ENCODE data around the gene STXBP1.

Gene STXBP1

GRCh38 chr9:127644146-127644827 lies 32.2 kb downstream of the STXBP1 start:
- H3K4me3 ChIP-seq (ENCODE audit: low read length), result no peak overlapping the region
- no peak for TF ChIP-seq ZNF274 (IDR thresholded peaks at IDR 0.05; ENCODE audit: low read depth, low read length)

DNA sequence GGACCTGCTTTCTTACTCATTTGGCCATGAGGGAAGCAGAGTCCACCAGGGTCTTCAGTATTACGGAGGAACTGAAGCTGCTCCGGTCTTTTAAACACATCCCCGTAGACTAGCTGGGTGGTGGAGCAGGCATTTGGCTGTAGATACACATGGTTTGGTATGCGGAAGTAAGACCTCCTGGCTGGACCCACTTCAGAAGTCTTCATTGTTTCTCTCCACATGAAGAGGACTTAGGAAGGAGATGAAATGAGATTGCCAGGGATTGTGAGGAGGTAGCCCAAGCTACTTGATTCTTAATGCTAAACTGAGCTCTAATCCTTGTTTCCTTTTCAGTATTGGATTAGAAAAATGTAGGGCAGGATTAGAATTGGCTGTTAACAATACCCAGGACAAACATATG lies 32.9 kb downstream of the STXBP1 start:
- H3K4me3 ChIP-seq (ENCODE audit: low read length), result no peak overlapping the region
- TF ChIP-seq ZNF274 (IDR thresholded peaks at IDR 0.05; ENCODE audit: low read depth, low read length), result no peak

DNA sequence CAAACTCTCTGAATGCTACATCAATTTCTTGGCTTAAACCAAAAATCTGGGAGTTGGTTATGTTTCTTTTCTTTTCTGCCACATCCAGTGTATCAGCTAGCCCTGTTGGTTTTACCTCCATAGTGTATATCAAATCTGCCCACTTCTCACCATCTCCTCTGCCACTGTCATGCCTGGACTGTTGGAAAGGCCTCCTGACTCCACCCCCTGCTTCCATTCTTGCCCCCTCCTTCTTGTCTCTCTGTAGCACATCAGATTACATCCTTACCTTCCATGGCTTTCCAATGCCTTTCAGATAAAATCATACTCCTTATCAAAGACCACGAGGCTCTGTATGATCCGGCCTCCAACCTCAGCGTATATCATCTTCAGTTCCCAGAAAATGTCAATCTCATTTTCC lies 35.4 kb downstream of the STXBP1 start:
- TF ChIP-seq ZNF274 (IDR thresholded peaks at IDR 0.05; ENCODE audit: low read depth, low read length), result no peak
- no peak overlapping the region for H3K4me3 ChIP-seq (ENCODE audit: low read length)

DNA sequence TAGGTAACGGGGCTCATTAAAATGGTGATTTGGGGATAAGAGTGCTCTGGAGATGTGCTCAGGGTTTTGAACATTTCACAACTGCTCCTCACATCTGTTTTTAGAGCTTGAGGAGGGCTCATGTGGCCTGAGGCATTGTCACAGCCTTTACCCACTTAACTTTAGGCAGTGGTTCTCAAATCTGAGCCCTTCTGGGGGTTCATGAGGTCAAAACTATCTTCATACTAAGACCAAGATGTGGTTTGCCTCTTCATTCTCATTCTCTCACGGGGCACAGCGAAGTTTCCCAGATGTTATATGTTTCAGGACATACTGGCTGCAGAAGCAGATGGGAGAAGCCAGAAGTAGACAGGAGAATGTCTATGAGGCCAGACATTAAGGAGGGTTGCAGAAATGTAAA lies 38.4 kb downstream of the STXBP1 start:
- no peak overlapping the region for H3K4me3 ChIP-seq (ENCODE audit: low read length)
- TF ChIP-seq ZNF274 (IDR thresholded peaks at IDR 0.05; ENCODE audit: low read depth, low read length), result no peak

DNA sequence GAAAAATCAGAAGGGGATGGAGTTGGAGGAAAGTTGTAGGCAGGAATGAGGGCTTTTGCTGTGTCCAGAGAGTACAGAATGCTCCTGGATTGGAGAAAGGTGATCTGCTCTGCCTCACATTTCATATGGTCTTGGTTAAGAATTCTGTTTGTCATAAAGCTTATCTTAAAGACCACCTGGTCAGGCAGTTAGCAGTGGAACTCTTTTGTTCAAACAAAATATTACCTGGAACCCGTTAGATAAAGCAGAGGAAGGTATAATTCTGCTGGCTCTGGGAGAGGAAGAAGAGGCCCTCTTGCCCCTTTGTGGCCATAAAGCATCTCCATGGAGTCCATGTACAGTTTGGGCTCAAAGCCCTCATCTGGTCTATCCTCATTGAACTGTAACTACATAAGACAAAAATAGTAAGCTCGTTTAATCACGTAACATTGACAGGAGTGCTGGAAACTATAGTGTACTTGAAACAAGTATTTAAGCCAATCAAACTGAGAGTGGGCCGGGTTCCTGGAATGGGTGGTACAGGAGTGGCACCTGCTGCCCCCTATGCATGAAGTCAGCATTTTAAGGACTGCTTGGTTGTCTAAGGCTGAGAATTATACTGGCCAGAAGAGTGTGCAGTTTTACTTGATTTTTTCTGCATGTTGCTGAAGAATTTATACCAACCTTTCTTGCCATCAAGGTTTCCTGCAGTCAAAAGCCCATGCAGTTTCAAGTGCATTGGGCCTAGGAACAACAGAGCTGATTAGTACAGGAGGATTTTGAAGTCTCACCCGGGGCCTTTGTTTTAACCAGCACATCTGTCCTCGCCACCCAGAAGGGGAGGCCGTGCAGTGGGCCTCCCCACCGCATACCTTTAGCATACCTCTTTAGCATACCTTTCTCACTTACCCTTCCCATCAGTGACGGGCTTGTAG lies 39.9 kb downstream of the STXBP1 start:
- TF ChIP-seq ZNF274 (IDR thresholded peaks at IDR 0.05; ENCODE audit: low read depth, low read length), result no peak
- no peak overlapping the region for H3K4me3 ChIP-seq (ENCODE audit: low read length)

DNA sequence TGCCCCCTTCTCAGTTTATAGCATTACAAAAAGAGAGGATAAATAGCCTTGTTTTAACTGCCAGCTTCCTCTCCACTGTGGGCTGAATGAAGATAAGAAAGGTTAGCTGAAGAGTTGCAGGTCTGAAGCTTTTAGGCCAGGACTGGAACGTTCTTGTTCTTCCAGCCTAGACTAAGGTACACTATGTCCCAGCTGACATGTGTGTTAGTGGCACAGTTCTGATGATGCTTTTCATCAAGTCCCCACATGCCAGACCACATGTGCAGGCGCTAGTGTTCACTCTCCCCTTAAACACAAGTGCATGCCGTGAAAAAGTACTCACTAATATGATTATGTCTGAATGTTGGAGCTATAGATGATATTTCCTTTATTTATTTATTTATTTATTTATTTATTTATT lies 40.7 kb downstream of the STXBP1 start:
- no peak overlapping the region for H3K4me3 ChIP-seq (ENCODE audit: low read length)
- no peak for TF ChIP-seq ZNF274 (IDR thresholded peaks at IDR 0.05; ENCODE audit: low read depth, low read length)

DNA sequence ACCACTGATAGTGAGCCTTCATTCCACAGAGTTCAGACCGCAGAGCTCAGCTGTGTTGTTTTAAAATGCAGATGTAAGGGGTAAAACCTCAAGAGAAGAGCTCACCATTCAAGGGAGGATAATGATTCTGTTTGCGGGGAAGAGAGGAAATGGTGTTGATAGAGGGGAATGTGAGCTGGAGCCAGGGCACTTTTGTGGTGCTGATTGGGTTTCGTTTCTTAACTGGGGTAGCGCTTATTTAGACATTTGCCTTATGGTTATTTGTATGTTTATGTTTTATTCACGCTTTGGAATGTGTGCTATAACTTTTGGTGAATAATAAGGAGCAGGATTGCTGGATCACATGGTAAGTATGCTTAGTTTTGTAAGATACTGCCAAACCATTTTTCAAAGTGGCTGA lies 42.5 kb downstream of the STXBP1 start:
- TF ChIP-seq ZNF274 (IDR thresholded peaks at IDR 0.05; ENCODE audit: low read depth, low read length), result no peak
- no peak overlapping the region for H3K4me3 ChIP-seq (ENCODE audit: low read length)

DNA sequence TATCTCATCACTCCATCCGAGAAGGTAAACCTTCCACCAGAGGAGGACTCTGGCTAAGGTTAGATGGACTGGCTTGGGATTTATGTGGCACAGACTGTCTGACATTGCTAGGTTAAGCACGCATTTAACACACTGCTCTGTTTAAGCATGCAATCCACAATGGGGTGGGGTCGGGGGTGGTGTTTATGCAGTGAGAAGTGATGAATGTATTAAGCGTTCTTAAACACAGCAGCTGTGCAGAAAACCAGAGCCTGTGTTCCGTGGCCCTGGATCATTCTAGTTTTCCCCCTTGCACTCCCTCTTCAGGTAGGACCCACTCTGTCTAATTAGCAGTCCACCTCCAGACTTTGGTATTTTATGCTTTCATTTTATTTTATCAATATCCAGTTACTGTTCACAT lies 46.4 kb downstream of the STXBP1 start:
- TF ChIP-seq ZNF274 (IDR thresholded peaks at IDR 0.05; ENCODE audit: low read depth, low read length), result no peak

GRCh38 chr9:127660886-127661741 lies 49.0 kb downstream of the STXBP1 start:
- no peak overlapping the region for H3K4me3 ChIP-seq (ENCODE audit: low read length)
- TF ChIP-seq ZNF274 (IDR thresholded peaks at IDR 0.05; ENCODE audit: low read depth, low read length), result no peak

More for the DNA sequence above, 46.4 kb downstream of the STXBP1 start:
- no peak overlapping the region for H3K4me3 ChIP-seq (ENCODE audit: low read length)

DNA sequence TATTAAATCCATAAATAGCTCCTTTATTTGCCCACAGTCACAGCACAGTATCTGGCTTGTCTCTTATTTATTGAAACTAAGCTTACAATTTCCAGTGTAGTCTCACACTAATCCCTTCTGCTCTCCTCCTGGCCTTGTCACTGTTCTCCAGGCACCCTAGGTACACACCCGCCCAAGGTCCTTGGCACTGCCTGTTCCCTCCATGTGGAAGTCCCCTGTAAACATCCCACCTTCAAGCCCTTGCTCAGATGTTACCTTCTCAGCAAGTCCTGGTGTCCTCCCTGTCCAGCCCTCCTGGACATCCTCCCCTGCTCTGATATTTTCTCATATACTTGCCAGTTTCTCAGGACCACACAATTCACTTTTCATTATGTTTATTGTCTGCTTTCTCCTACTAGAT lies 50.5 kb downstream of the STXBP1 start:
- TF ChIP-seq ZNF274 (IDR thresholded peaks at IDR 0.05; ENCODE audit: low read depth, low read length), result no peak
- H3K4me3 ChIP-seq (ENCODE audit: low read length), result no peak overlapping the region

DNA sequence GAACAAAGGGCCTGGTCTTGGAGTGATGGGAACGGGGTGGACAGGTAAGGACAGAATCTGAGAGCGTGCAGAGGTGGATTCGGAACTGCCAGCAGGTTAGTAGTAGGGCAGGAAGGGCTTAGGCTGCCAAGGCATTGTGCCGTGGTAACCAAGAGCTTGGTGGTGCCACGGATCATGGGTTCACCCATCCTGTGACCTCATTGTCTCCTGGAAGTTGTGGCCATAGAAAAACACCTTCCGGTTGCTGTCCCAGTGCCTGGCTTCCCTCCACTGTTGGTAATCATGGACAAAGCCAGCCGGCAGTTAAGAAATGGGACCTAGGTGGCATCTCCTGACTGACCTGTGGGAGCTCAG lies 52.2 kb downstream of the STXBP1 start:
- H3K4me3 ChIP-seq (ENCODE audit: low read length), result no peak overlapping the region
- TF ChIP-seq ZNF274 (IDR thresholded peaks at IDR 0.05; ENCODE audit: low read depth, low read length), result no peak

- H3K4me3 ChIP-seq (ENCODE audit: low read length), result no peak overlapping the region
- TF ChIP-seq ZNF274 (IDR thresholded peaks at IDR 0.05; ENCODE audit: low read depth, low read length), result no peak
Measured at GRCh38 chr9:127664678-127665507, 52.8 kb downstream of the STXBP1 start.

- no peak overlapping the region for H3K4me3 ChIP-seq (ENCODE audit: low read length)
- no peak for TF ChIP-seq ZNF274 (IDR thresholded peaks at IDR 0.05; ENCODE audit: low read depth, low read length)
Measured at GRCh38 chr9:127667127-127667844, 55.2 kb downstream of the STXBP1 start.

Data from GM08714 (cell line).